ENCODE results near the gene AUTS2. TPM values are rescaled to one million over a fixed set of nuclear protein-coding genes. Genes with fewer than 3 reads are reported as not detected.

Gene AUTS2
- total RNA-seq, 1 experiment from 2014 or later = 42.1 TPM

DNA sequence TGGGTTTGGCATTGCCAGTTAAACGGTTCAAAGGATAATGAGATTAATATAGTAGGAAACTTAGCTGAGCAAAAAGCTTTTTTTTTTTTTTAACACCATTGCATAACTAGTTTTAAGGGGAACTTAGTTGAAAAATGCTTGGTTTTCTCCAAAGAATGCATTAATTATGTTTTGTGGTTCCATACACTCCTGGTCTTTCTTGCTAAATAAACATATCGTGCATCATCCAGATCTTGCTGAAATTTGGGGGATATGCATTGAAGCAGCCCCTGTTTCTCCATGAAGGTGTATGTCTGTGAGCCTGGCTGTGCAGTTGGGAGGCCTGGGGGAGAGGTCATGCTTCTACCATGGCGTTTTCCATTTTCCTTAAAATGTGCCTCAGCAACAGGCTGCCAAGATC is 975.4 kb downstream of the AUTS2 start:
- intact Hi-C loops (cut with micrococcal nuclease; ENCODE audit: unreplicated experiment) = no loop called here
- no peak for DNase-seq (ENCODE audit: low spot score)
- TF ChIP-seq, protein P1, sequence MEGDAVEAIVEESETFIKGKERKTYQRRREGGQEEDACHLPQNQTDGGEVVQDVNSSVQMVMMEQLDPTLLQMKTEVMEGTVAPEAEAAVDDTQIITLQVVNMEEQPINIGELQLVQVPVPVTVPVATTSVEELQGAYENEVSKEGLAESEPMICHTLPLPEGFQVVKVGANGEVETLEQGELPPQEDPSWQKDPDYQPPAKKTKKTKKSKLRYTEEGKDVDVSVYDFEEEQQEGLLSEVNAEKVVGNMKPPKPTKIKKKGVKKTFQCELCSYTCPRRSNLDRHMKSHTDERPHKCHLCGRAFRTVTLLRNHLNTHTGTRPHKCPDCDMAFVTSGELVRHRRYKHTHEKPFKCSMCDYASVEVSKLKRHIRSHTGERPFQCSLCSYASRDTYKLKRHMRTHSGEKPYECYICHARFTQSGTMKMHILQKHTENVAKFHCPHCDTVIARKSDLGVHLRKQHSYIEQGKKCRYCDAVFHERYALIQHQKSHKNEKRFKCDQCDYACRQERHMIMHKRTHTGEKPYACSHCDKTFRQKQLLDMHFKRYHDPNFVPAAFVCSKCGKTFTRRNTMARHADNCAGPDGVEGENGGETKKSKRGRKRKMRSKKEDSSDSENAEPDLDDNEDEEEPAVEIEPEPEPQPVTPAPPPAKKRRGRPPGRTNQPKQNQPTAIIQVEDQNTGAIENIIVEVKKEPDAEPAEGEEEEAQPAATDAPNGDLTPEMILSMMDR (conservative IDR thresholded peaks at IDR 0.05; ENCODE audit: low read depth, low read length) = no peak
- no peak overlapping the region for H3K27ac ChIP-seq (ENCODE audit: low read depth, low read length, poor library complexity, severe bottlenecking)
- CTCF ChIA-PET = no interaction called here
- POLR2A ChIA-PET (ENCODE audit: low non-redundant PET) = no interaction called here
- no peaks in the 10 kb centered on the region for H3K36me3 ChIP-seq (ENCODE audit: insufficient read depth, low read length, poor library complexity, severe bottlenecking)
- H3K27me3 ChIP-seq (replicated peaks; ENCODE audit: insufficient read depth, low read depth, low read length, poor library complexity) = peaks cover 29% of the 10 kb centered on the region
- no peak overlapping the region for H3K4me3 ChIP-seq (ENCODE audit: low read depth, low read length, poor library complexity, severe bottlenecking)
- no TSS peak for BruUV-seq (replicated peaks)
- H3K9me3 ChIP-seq (ENCODE audit: low read depth, low read length, poor library complexity, severe bottlenecking) = no peaks in the 10 kb centered on the region
- H3K4me1 ChIP-seq (ENCODE audit: insufficient read depth, low read length, poor library complexity, severe bottlenecking) = peaks cover 15% of the 10 kb centered on the region

DNA sequence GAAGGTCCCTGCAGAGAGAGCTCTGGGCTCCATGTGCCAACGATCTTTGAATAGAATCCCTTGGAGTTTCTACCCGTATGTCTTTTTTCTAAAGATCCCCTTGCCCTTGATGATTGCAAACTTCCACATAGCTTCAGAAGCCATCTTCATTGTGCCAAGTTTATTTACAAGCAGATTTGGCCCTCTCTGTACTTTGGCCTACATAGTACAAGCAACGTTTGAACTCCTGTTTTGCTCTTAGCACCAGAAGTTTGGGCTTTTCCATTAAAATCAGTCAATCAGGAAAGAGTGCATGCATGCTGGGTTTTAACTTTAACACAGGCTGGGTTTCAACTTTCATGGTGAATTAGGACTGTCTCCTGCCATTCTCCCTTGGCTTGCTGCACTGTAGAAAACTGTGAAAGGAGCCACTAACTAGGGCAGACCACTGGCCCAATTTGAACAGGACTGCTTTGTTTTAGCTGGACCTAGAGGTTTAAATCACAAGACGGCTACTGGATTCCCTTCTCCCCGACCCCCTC is 976.1 kb downstream of the AUTS2 start:
- ChIA-PET CTCF (no interaction called here), POLR2A (ENCODE audit: low non-redundant PET) (no interaction called here)
- TF ChIP-seq, protein P1 (conservative IDR thresholded peaks at IDR 0.05; ENCODE audit: low read depth, low read length) = no peak
- TF ChIP-seq EZH2 (IDR thresholded peaks at IDR 0.05; ENCODE audit: borderline replicate concordance, low read depth, low read length, poor library complexity, severe bottlenecking) = no peak
- DNase-seq (ENCODE audit: low spot score) = no peak
- Histone ChIP-seq H3K27ac (ENCODE audit: low read depth, low read length, poor library complexity, severe bottlenecking) (no peak overlapping the region), H3K4me1 (ENCODE audit: insufficient read depth, low read length, poor library complexity, severe bottlenecking) (peaks cover 15% of the 10 kb centered on the region), H3K36me3 (ENCODE audit: insufficient read depth, low read length, poor library complexity, severe bottlenecking) (no peaks in the 10 kb centered on the region), H3K4me3 (ENCODE audit: low read depth, low read length, poor library complexity, severe bottlenecking) (no peak overlapping the region), H3K27me3 (replicated peaks; ENCODE audit: insufficient read depth, low read depth, low read length, poor library complexity) (peaks cover 29% of the 10 kb centered on the region), H3K9me3 (ENCODE audit: low read depth, low read length, poor library complexity, severe bottlenecking) (no peaks in the 10 kb centered on the region)
- intact Hi-C loops (cut with micrococcal nuclease; ENCODE audit: unreplicated experiment) = no loop called here
- BruUV-seq (replicated peaks) = no TSS peak

DNA sequence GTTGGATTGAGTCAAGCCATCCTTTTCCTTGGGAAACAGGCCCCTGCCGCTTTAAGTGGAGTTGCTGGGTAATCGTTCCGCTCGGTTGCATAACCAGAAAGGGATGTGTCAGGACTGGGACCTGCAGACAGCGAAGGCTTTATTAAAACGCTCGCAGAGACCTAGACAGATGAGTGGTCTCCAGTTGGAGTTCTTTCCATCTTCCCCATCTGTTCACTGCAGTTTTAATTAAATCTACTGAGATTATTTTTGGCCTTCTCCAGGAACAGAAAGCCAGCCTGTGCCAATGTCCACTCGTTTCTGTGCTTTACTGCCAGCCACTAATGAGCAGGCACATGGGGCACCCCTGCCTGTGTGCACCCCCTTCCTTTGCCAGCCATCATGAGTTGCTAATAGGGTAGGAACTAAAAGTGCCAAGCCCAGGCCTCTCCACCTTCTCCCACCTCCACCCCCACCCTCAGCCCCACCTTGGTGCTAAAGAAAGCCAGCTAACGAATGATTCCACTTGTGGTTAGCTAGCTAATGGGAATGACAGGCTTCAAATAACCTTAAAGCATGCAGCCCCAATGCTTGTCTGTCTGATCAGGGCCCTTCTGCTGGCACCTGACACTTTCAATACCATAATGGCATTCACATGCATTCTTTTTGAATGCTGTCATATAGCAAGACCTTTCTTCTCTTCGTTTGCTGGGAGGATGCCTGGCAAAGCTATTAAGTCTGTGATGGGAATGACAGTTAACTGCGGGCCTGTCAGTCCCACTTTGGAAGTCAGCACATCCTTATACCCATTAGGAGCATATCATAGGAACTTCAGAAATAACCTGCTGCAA is 976.9 kb downstream of the AUTS2 start:
- no peak for TF ChIP-seq EZH2 (IDR thresholded peaks at IDR 0.05; ENCODE audit: borderline replicate concordance, low read depth, low read length, poor library complexity, severe bottlenecking)
- H3K36me3 ChIP-seq (ENCODE audit: insufficient read depth, low read length, poor library complexity, severe bottlenecking) = no peaks in the 10 kb centered on the region
- H3K9me3 ChIP-seq (ENCODE audit: low read depth, low read length, poor library complexity, severe bottlenecking) = no peaks in the 10 kb centered on the region
- POLR2A ChIA-PET (ENCODE audit: low non-redundant PET) = no interaction called here
- H3K27me3 ChIP-seq (replicated peaks; ENCODE audit: insufficient read depth, low read depth, low read length, poor library complexity) = peaks cover 22% of the 10 kb centered on the region
- CTCF ChIA-PET = interaction anchor here (0.7 kb wide), 1 partner anchor 121 kb away, joined by 3 read pairs; no protein-coding TSS in a partner anchor
- H3K4me3 ChIP-seq (ENCODE audit: low read depth, low read length, poor library complexity, severe bottlenecking) = no peak overlapping the region
- DNase-seq (ENCODE audit: low spot score) = peak; percentile 28
- no TSS peak for BruUV-seq (replicated peaks)
- H3K27ac ChIP-seq (ENCODE audit: low read depth, low read length, poor library complexity, severe bottlenecking) = no peak overlapping the region
- H3K4me1 ChIP-seq (ENCODE audit: insufficient read depth, low read length, poor library complexity, severe bottlenecking) = peaks cover 15% of the 10 kb centered on the region
- intact Hi-C loops (cut with micrococcal nuclease; ENCODE audit: unreplicated experiment) = no loop called here

All from A673 (cell line).